Sigmoid colon (tissue), 4 donors: ENCODE results near the gene BCHE.

Experiments used
- CTCF ChIP-seq, 4 experiments: fragments of 450-650 bp in 3 of 4; fragments of 200-600 bp in 1 of 4; IDR thresholded peaks; one replicate each; pipeline ENCODE4 v1.5.1; 2016 to 2019; ENCODE audit warnings: antibody characterized with exemption in 4 of 4, mild to moderate bottlenecking in 3 of 4, moderate library complexity in 2 of 4
- EP300 ChIP-seq, 4 donors: sonication (generic); formaldehyde crosslinking; IDR thresholded peaks; one replicate each; pipeline ENCODE4 v1.6.1; 2017; ENCODE audit warnings: antibody characterized with exemption in 4 of 4
- POLR2A ChIP-seq, 2 donors: fragments of 450-650 bp; IDR thresholded peaks; one replicate each; pipeline ENCODE4 v1.6.1; 2016; ENCODE audit warnings: antibody characterized with exemption in 2 of 2, mild to moderate bottlenecking in 2 of 2, moderate library complexity in 2 of 2
- POLR2AphosphoS5 ChIP-seq, 4 donors: sonication (generic); formaldehyde crosslinking; IDR thresholded peaks; one replicate each; pipeline ENCODE4 v1.6.1; 2017; ENCODE audit warnings: antibody characterized with exemption in 4 of 4

- TF ChIP-seq POLR2A (IDR thresholded peaks at IDR 0.05) (no peak), CTCF (IDR thresholded peaks at IDR 0.05) (no peak), POLR2AphosphoS5 (IDR thresholded peaks at IDR 0.05) (no peak), EP300 (IDR thresholded peaks at IDR 0.05) (no peak)
Observed at GRCh38 chr3:165729756-165730155, 107.5 kb downstream of the BCHE start.
